ENCODE results near the gene PLXNA4.

GRCh38 chr7:132573251-132573955 is 2.9 kb downstream of the PLXNA4 start:
- TF ChIP-seq GATA3 (IDR thresholded peaks at IDR 0.05; ENCODE audit: low read depth, low read length) = no peak
- no peak for TF ChIP-seq GATA2 (IDR thresholded peaks at IDR 0.05; ENCODE audit: low read depth, low read length)

All from SH-SY5Y (cell line).